GM19035 (cell line): ENCODE measurements around the gene CYP2J2.
"Not testable (repeated sequence)": the region's sequence is repeated elsewhere in the genome, so short reads cannot be mapped to it uniquely, and the experiment has no call there.

Source experiments
- ATAC-seq: cut with Tn5 transposase; IDR thresholded peaks from one replicate; pipeline ENCODE4 v1.9.1; 2021; ENCODE audit not compliant: unreplicated experiment

CYP2J2 gene, protein sequence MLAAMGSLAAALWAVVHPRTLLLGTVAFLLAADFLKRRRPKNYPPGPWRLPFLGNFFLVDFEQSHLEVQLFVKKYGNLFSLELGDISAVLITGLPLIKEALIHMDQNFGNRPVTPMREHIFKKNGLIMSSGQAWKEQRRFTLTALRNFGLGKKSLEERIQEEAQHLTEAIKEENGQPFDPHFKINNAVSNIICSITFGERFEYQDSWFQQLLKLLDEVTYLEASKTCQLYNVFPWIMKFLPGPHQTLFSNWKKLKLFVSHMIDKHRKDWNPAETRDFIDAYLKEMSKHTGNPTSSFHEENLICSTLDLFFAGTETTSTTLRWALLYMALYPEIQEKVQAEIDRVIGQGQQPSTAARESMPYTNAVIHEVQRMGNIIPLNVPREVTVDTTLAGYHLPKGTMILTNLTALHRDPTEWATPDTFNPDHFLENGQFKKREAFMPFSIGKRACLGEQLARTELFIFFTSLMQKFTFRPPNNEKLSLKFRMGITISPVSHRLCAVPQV

DNA sequence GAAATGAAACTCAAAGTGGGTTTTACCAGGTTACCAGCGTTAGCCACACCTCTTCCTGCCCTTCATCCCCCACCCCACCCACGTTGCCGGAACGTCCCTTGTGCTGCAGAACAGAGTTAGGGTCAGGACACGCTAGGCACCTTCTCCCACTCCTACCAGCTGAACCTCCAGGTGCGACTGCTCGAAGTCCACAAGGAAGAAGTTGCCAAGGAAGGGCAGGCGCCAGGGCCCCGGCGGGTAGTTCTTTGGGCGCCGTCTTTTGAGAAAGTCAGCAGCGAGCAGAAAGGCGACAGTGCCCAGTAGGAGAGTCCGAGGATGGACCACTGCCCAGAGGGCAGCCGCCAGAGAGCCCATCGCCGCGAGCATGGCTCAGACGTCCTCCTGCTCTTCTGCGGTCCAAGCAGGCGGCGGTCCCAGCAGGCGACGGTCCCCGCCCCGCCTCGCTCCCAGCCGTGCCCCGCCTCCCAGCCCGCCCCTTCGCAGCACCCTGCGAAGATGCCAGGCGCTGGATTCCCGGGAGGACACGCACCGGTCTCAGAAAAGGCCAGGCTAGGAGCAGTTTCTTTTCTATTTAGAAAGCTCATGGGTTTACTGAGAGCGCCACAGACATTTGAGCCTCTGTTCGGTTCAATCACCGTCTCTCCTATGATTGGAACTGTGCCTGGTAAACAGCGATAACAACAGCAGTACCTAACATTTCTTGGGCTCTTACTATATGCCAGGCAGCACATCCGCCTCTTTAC lies at the start of gene CYP2J2:
Gene CYP2J2 (minus strand): TSS at position 393 of the 743 bp plus-strand sequence. CDS start 27 bp downstream, at position 366.
- peak; percentile 63 for ATAC-seq

DNA sequence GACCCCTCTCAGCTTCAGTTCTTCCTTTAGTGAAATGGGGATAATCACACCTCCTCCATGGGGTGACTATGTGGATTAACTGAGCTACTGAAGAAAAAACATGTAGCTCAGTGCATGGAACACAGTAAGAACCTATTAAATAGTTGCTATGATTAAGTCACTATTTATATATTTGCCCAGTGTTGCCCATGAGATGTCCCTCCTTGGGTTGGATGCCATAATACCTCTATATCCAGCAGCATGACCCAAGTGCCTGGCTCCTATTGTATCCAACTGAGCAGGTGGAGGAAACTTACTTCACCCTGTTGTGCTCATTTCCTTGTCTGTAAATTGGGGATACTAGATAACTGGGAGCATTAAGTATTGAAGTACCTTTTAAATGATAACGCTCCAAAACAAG lies 47.1 kb upstream of the CYP2J2 start:
- no peak for ATAC-seq

DNA sequence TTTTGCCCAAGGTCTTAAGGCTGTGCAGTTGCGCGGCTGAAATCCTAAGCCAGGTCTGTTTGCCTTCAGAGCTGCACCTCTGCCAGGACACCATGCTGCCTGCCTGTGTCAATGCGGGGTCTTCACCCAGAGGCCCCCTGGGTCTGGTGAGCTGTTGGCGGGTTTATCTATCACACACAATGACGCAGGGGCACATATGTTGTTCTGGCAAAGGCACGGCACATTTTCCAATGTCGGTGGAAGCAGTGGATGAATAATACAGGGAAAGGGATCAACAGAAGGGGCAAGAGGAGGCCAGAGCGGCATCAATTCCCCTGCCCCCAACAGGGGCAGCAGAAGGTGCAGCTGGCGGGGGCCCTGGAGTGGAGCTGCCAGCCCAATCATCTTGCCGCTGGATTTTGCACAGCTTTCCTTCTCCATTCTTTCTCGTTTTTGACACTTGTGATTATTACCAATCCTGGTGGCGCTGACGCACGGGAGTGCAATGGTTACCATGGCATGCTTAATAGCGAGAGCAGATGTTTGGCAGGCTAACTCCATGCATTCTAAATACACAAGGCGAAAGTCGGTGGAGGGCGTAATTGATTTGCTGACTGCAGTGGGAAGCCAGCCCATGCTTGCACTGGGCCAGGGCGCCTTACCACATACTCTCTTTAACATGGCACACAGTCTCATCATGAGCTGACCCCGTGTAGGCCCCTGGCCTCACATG lies 45.8 kb upstream of the CYP2J2 start:
- no peak for ATAC-seq

DNA sequence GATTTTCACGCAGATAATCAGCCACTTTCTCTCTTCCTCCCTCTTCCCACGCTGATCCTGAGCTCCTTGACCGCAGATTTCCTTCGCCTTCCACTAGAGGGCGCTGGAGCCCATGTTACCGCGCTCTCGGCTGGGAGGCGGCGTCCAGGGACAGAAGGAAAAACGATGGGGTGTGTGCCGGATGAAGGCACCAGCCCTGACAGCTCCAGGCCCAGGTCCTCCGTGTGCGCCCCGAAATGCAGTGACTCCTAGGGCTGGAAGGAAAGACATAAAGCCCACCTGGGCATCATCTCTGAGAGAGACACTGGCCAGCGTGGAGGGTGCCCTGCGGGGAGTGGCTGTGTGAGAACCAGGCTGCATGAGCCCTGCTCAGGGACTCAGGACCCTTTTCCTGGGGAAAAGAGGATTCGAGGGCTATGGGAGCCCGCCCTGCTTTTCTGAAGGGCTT lies 44.9 kb upstream of the CYP2J2 start:
- no peak for ATAC-seq

DNA sequence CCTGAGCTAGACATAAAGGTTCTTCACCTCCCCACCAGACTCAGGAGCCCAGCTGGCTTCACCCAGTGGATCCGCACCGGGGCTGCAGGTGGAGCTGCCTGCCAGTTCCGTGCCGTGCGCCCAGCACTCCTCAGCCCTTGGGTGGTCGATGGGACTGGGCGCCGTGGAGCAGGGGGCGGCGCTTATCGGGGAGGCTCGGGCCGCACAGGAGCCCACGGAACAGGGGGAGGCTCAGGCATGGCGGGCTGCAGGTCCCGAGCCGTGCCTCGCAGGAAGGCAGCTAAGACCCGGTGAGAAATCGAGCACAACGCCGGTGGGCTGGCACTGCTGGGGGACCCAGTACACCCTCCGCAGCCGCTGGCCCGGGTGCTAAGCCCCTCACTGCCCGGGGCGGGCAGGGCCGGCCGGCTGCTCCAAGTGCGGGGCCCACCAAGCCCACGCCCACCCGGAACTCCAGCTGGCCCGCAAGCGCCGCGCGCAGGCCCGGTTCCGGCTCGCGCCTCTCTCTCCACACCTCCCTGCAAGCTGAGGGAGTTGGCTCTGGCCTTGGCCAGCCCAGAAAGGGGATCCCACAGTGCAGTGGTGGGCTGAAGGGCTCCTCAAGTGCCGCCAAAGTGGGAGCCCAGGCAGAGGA lies 43.1 kb upstream of the CYP2J2 start:
- not testable (repeated sequence) for ATAC-seq

DNA sequence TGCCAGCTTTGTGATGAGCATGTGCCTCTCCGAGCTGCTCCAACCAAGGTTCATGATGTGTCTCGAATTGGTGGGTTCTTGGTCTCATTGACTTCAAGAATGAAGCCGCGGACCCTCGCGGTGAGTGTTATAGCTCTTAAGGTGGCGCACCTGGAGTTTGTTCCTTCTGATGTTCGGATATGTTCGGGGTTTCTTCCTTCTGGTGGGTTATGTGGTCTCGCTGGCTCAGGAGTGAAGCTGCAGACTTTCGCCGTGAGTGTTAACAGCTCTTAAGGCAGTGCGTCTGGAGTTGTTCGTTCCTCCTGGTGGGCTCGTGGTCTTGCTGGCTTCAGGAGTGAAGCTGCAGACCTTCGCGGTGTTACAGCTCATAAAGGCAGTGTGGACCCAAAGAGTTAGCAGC lies 42.2 kb upstream of the CYP2J2 start:
- not testable (repeated sequence) for ATAC-seq

GRCh38 chr1:59967780-59968179 lies 41.2 kb upstream of the CYP2J2 start:
- ATAC-seq = no peak

- ATAC-seq = no peak
Measured at GRCh38 chr1:59967141-59967697, 40.6 kb upstream of the CYP2J2 start.

DNA sequence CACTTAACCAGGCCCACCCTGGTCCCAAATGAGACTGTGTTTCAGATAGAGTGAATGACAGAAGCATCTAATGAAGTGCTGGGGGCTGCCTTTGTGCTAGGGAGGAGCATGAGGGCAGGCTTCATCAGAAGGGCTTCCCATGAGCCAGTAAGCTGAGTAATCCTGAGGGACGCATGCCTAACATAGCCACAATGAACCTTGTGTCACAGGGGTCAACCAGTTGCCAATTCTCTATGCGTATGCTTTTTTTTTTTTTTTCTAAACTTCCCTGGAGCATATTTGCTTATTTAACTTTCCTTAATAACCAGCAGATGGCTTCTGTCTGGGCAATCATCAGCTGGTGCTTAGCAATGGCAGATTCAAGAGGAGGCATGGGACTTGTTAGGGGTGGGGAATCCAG lies 25.5 kb upstream of the CYP2J2 start:
- ATAC-seq = no peak

DNA sequence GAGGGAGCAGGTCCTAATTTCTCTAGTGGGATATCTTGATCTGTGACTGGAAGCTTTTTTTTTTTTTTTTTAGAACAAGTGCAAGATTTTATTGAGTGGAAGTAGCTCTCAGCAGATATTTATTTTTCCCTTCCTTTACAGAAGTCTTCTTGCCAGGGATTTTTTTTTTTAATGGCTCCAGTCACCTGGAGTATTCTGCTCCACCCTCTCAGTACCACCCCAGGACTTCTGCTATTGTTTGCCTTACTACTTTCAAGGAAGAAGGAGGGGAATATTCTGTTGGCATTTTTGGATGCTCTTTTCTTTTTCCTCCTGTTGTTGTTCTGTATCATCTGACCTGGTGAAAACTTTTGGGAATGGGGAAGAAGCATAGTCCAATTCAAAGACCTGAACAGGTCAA lies 23.1 kb upstream of the CYP2J2 start:
- ATAC-seq = no peak

DNA sequence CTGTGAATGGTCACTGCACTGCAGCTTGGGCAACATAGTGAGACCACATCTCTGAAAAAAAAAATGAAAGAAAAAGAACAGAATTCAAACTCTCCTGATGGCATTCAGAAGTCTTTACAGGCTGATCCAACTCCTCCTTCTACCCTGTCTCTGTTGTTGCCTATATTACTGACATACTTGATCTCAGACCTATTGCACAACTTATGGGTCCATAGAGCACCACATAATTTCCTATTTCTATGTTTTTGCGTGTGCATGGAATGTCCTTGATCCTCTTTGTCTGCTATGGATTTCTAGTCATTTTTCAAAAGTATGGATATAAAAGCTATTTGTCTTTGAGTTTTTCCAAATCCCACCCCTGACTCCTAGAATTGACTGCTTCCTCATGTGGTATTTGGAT lies 22.4 kb upstream of the CYP2J2 start:
- no peak for ATAC-seq

- peak; percentile 96 for ATAC-seq
Measured at GRCh38 chr1:59947047-59947938, 20.7 kb upstream of the CYP2J2 start.

DNA sequence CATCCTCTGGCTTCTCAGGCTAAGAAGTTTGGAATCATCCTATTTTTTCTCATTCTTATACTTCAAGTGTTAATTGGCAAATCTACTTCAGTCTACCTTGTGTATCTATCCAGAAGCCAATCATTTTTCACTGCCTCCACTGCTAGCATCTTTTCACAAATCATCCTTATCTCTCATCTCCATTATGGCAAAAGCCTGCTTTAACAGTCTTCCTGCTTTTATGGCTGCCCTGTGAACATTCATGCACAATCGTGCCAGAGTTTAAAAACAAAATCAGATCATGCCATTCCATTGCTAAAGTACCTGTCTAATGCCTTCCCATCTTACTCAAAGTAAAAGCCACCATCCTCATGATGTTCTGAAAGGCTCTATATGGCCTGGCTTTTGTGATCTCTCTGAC lies 19.2 kb upstream of the CYP2J2 start:
- no peak for ATAC-seq

DNA sequence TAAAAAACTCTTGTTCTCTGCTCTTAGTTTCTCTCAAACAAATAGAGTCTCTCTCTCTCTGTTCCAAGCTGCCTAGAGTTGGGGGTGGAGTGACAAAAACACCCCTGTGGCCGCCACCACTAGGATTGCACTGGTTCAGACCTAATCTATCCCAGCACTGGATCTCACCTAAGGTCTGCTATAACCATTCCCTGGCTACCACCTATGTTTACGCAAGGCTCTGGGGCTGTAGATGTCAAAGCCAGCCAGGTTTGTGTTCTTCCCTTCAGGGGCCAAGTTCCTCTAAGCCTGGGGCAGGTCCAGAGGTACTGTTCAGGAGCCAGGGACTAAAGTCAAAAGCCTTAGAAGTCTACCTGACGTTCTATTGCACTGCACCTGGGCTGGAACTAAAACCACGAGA lies 12.8 kb upstream of the CYP2J2 start:
- no peak for ATAC-seq

DNA sequence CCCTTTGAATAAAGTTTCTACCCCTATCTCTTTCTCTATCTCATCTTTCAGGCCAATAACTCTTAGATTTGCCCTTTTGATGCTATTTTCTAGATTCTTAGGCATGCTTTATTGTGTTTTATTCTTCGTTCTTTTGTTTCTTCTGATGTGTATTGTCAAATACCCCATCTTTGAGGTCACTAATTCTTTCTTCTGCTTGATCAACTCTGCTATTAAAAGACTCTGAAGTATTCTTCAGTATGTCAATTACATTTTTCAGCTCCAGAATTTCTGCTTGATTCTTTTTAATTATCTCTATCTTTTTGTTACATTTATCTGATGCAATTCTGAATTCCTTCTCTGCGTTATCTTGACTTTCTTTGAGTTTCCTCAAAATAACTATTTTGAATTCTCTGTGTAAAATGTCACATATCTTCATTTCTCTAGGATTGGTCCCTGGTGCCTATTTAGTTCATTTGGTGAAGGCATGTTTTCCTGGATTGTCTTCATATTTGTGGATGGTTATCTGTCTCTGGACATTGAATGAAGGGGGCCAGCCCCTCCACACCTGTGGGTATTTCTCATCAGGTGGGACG lies 11.2 kb upstream of the CYP2J2 start:
- ATAC-seq = no peak

- no peak for ATAC-seq
Measured at GRCh38 chr1:59936358-59936821, 9.8 kb upstream of the CYP2J2 start.

GRCh38 chr1:59928996-59929395 lies 2.4 kb upstream of the CYP2J2 start:
- no peak for ATAC-seq

GRCh38 chr1:59927213-59927612 lies 640 bp upstream of the CYP2J2 start:
- no peak for ATAC-seq

GRCh38 chr1:59924653-59925052 lies 1.9 kb downstream of the CYP2J2 start:
- no peak for ATAC-seq
